Central memory CD8-positive, alpha-beta T cell (primary cell): ENCODE results near the gene PIK3CB.
A peak's percentile ranks its signal among the peaks of the same experiment; 100 is the strongest.
"Not testable (repeated sequence)": the region's sequence is repeated elsewhere in the genome, so short reads cannot be mapped to it uniquely, and the experiment has no call there.

Source experiments
- ATAC-seq: fragments of 150-1000 bp; cut with Tn5 transposase; replicated peaks from 2 replicates; pipeline ENCODE4 v1.10.0; 2022; ENCODE audit warnings: mild to moderate bottlenecking, moderate FRiP score, moderate number of reproducible peaks; ENCODE audit not compliant: poor library complexity, severe bottlenecking; ENCODE audit errors: extremely low read depth
- DNase-seq, 2 donors: peaks; one replicate each; pipeline ENCODE4 v3.0.0; 2021; ENCODE audit warnings: low spot score in 2 of 2
- H3K27ac Mint-ChIP-seq: one replicate; pipeline ENCODE4 v1.8.0; 2022; ENCODE audit warnings: low read depth, mild to moderate bottlenecking, moderate library complexity, mixed read lengths
- H3K27me3 Mint-ChIP-seq: one replicate; pipeline ENCODE4 v1.8.0; 2022; ENCODE audit warnings: mixed read lengths
- H3K36me3 Mint-ChIP-seq: one replicate; pipeline ENCODE4 v1.8.0; 2022; ENCODE audit warnings: mild to moderate bottlenecking, moderate library complexity, mixed read lengths; ENCODE audit not compliant: insufficient read depth
- H3K4me1 Mint-ChIP-seq: one replicate; pipeline ENCODE4 v1.8.0; 2022; ENCODE audit warnings: mixed read lengths
- H3K4me3 Mint-ChIP-seq: one replicate; pipeline ENCODE4 v1.8.0; 2022; ENCODE audit warnings: mild to moderate bottlenecking, moderate library complexity, mixed read lengths
- H3K9me3 Mint-ChIP-seq: one replicate; pipeline ENCODE4 v1.8.0; 2022; ENCODE audit warnings: mixed read lengths

The PIK3CB gene

DNA sequence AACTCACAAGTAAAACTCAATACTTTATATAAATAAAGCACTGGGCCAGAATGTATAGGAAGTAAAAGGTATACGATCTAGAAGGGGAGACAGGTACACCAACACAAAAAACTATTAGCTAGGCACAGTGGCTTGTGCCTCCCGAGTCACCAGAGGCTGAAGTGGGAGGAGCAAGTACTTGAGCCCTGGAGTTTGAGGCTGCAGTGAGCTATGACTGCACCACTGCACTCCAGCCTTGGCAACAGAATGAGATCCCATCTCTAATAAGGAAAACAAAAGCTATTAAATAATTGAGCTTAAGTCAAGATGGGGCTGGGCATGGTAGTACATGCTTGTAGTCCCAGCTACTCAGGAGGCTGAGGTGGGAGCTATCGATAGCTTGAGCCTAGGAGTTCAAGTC is 17.0 kb downstream of the PIK3CB start:
- H3K27ac Mint-ChIP-seq: no peak overlapping the region
- H3K9me3 Mint-ChIP-seq: no peaks in the 10 kb centered on the region
- no peak overlapping the region for H3K4me3 Mint-ChIP-seq
- DNase-seq: no peak
- H3K27me3 Mint-ChIP-seq: no peaks in the 10 kb centered on the region
- no peak for ATAC-seq
- H3K36me3 Mint-ChIP-seq: peaks cover 2% of the 10 kb centered on the region
- peaks cover 44% of the 10 kb centered on the region for H3K4me1 Mint-ChIP-seq

DNA sequence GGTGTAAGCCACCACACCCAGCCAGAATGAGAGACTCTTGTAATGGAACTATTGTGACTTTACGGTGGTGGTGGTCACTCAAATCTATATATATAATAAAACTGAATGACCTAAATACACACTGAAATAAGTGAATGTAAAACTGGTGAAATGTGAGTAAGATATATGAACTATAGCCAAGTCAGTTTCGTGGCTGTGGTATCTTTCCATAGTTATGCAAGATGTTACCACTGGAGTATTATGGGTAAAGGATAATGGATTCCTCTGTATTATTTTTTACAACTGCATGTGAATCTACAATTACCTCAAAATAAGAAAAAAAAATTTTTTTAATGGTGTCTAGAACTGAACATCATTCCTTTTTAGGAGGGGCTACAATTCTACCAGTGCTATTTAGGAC is 21.9 kb downstream of the PIK3CB start:
- Mint-ChIP-seq H3K27ac (no peak overlapping the region), H3K4me1 (peaks cover 39% of the 10 kb centered on the region), H3K4me3 (no peak overlapping the region), H3K27me3 (no peaks in the 10 kb centered on the region), H3K9me3 (no peaks in the 10 kb centered on the region), H3K36me3 (peaks cover 2% of the 10 kb centered on the region)
- no peak for ATAC-seq
- DNase-seq: no peak

GRCh38 chr3:138809500-138810256 is 25.1 kb downstream of the PIK3CB start:
- H3K9me3 Mint-ChIP-seq: no peaks in the 10 kb centered on the region
- ATAC-seq (no peak), DNase-seq (no peak)
- H3K27ac Mint-ChIP-seq: no peak overlapping the region
- no peak overlapping the region for H3K4me3 Mint-ChIP-seq
- peaks cover 2% of the 10 kb centered on the region for H3K36me3 Mint-ChIP-seq
- peaks cover 23% of the 10 kb centered on the region for H3K4me1 Mint-ChIP-seq
- H3K27me3 Mint-ChIP-seq: no peaks in the 10 kb centered on the region

DNA sequence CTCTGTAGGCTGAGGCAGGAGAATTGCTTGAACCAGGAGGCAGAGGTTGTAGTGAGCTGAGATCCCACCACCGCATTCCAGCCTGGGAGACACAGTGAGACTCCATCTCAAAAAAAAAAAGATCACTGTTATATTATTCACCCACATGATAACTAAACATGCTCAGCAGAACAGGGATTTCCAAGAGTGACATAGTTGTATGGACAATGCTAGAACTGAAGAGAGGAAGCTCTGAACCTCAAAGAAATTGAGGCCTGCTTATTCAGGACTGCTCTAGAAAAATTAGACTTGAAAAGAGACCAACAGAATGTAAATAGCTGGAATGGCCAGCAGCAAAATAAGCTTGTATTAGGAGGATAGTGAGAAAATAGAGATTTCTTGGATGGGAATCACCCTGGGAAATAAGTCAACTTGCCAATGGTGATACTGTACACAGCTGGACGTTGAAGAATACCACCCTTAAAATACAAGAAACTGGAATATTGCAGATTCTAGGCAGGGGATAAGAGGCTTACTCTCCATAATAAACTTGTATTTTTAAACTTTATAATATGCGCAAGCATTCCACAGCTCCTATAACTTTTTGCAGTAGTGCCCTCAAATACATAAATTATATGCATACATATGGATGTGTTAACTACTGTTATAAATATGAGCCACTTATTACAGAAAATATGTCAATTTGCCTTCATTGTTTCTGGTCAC is 28.2 kb downstream of the PIK3CB start:
- Mint-ChIP-seq H3K36me3 (peaks cover 2% of the 10 kb centered on the region), H3K9me3 (no peaks in the 10 kb centered on the region), H3K27ac (no peak overlapping the region), H3K4me3 (no peak overlapping the region), H3K4me1 (peaks cover 28% of the 10 kb centered on the region), H3K27me3 (no peaks in the 10 kb centered on the region)
- no peak for ATAC-seq
- DNase-seq: no peak

GRCh38 chr3:138803006-138803653 is 31.6 kb downstream of the PIK3CB start:
- Mint-ChIP-seq H3K4me1 (peaks cover 29% of the 10 kb centered on the region), H3K36me3 (peaks cover 5% of the 10 kb centered on the region), H3K27ac (peak overlapping the region; percentile 20), H3K27me3 (no peaks in the 10 kb centered on the region), H3K9me3 (no peaks in the 10 kb centered on the region), H3K4me3 (no peak overlapping the region)
- no peak for DNase-seq
- no peak for ATAC-seq

GRCh38 chr3:138802223-138802622 is 32.5 kb downstream of the PIK3CB start:
- DNase-seq, H3K9me3 Mint-ChIP-seq, H3K36me3 Mint-ChIP-seq, ATAC-seq, H3K4me3 Mint-ChIP-seq, H3K27me3 Mint-ChIP-seq: not testable (repeated sequence)
- peaks cover 37% of the 10 kb centered on the region for H3K4me1 Mint-ChIP-seq
- H3K27ac Mint-ChIP-seq: peak overlapping the region; percentile 20

- ATAC-seq: no peak
- no peak for DNase-seq
- no peak overlapping the region for H3K4me3 Mint-ChIP-seq
- peak overlapping the region; percentile 20 for H3K27ac Mint-ChIP-seq
- peaks cover 7% of the 10 kb centered on the region for H3K36me3 Mint-ChIP-seq
- peaks cover 40% of the 10 kb centered on the region for H3K4me1 Mint-ChIP-seq
- H3K27me3 Mint-ChIP-seq: no peaks in the 10 kb centered on the region
- H3K9me3 Mint-ChIP-seq: no peaks in the 10 kb centered on the region
These were observed 32.9 kb downstream of the PIK3CB start for GRCh38 chr3:138801792-138802191.

GRCh38 chr3:138800248-138800647 is 34.5 kb downstream of the PIK3CB start:
- Mint-ChIP-seq H3K27ac (peak overlapping the region; percentile 3), H3K27me3 (no peaks in the 10 kb centered on the region), H3K9me3 (no peaks in the 10 kb centered on the region), H3K4me1 (peaks cover 43% of the 10 kb centered on the region), H3K4me3 (no peak overlapping the region), H3K36me3 (peaks cover 6% of the 10 kb centered on the region)
- DNase-seq: no peak
- ATAC-seq: no peak

DNA sequence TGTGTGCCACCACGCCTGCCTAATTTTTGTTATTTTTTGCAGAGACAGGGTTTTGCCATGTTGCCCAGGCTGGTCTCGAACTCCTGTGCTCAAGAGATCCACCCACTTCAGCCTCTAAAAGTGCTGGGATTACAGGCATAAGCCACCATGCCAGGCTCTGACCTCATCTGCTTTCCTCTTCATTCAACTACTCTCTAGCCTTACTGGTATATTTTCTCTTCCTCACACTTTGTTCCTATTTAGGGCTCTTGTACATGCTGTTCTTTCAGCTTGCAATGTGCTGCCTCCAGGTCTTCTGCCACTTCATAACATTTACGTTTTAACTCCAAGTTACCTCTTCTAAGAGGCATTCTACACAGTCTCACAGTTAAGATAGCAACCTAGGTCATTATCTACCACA is 34.9 kb downstream of the PIK3CB start:
- no peak overlapping the region for H3K4me3 Mint-ChIP-seq
- no peaks in the 10 kb centered on the region for H3K27me3 Mint-ChIP-seq
- no peaks in the 10 kb centered on the region for H3K9me3 Mint-ChIP-seq
- peaks cover 43% of the 10 kb centered on the region for H3K4me1 Mint-ChIP-seq
- ATAC-seq (no peak), DNase-seq (no peak)
- H3K27ac Mint-ChIP-seq: peak overlapping the region; percentile 3
- H3K36me3 Mint-ChIP-seq: peaks cover 6% of the 10 kb centered on the region

DNA sequence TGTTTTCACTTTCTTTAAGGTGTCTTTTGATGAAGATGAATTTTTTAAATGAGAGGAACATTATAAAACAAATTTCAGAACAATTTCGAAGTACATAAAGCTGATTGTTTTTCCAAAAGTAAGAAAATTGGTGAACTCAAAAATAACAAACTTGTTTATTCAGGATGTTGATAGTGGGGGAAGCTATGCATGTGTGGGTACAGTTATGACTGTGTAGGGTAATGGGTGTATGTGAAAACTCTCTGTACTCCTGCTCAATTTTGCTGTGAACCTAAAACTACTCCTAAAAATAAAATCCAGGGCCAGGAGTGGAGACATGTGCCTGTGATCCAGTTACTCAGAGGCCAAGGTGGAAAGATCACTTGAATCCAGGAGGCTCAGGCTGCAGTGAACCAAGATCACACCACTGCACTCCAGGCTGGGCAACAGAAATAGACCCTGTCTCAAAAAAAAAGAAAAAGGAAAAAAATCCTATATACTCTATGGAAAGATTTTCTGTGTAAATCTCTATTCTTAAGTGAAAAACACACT is 37.2 kb downstream of the PIK3CB start:
- Mint-ChIP-seq H3K36me3 (peaks cover 19% of the 10 kb centered on the region), H3K4me3 (no peak overlapping the region), H3K27ac (peak overlapping the region; percentile 32), H3K4me1 (peaks cover 34% of the 10 kb centered on the region), H3K9me3 (no peaks in the 10 kb centered on the region), H3K27me3 (no peaks in the 10 kb centered on the region)
- ATAC-seq (no peak), DNase-seq (no peak)

- Mint-ChIP-seq H3K4me1 (peaks cover 28% of the 10 kb centered on the region), H3K36me3 (peaks cover 19% of the 10 kb centered on the region), H3K4me3 (no peak overlapping the region), H3K27ac (no peak overlapping the region), H3K27me3 (no peaks in the 10 kb centered on the region), H3K9me3 (no peaks in the 10 kb centered on the region)
- ATAC-seq: no peak
- DNase-seq: no peak
These were observed 38.0 kb downstream of the PIK3CB start for GRCh38 chr3:138796761-138797160.

DNA sequence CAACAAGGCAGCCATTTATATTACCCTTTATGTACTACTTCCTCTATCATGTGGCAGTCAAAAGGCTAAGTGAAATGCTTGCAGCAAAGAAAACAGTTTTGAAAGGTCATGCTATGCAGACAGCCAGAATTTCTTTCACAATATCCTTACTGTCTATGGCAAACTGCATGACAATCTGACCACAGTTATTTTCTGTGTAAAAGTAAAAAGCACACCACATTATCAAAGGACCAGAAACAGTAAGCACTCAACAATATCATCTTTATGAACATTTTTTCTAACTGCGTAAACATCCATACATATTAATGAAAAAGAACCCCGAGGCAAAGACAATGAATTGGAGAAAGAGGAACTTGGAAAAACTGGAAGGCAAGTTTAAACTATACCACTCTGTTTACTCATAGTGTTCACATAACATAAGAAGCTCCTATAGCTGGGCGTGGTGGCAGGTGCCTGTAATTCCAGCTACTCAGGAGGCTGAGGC is 47.9 kb downstream of the PIK3CB start:
- peaks cover 9% of the 10 kb centered on the region for H3K36me3 Mint-ChIP-seq
- ATAC-seq (no peak), DNase-seq (no peak)
- H3K27me3 Mint-ChIP-seq: no peaks in the 10 kb centered on the region
- H3K27ac Mint-ChIP-seq: no peak overlapping the region
- H3K4me3 Mint-ChIP-seq: no peak overlapping the region
- peaks cover 17% of the 10 kb centered on the region for H3K4me1 Mint-ChIP-seq
- H3K9me3 Mint-ChIP-seq: no peaks in the 10 kb centered on the region
